K562 (cell line): Measurements from ENCODE around the gene CALY. TPM values are rescaled to one million over a fixed set of nuclear protein-coding genes. Genes with fewer than 3 reads are reported as not detected.

Source experiments
- E4F1 ChIP-seq: fragments of 250-450 bp; sonication (Bioruptor Pico); IDR thresholded peaks from 2 replicates; pipeline ENCODE4 v1.5.0; 2021; ENCODE audit warnings: mild to moderate bottlenecking, borderline replicate concordance
- FOSL1 ChIP-seq: fragments of 200-800 bp; sonication (Bioruptor generic); conservative IDR thresholded peaks from 2 replicates; pipeline ENCODE4 v1.6.1; 2016; ENCODE audit warnings: missing genetic modification characterization, missing compliant biosample characterization
- HMBOX1 ChIP-seq: sonication (generic); IDR thresholded peaks from 2 replicates; pipeline ENCODE4 v1.6.1; 2016
- KDM5B ChIP-seq: fragments of 200-600 bp; sonication (generic); IDR thresholded peaks from 2 replicates; pipeline ENCODE4 v1.6.1; 2012; ENCODE audit warnings: low read depth, mild to moderate bottlenecking, moderate library complexity, low read length, control low read depth, inconsistent platforms; ENCODE audit not compliant: insufficient replicate concordance
- LEF1 ChIP-seq: fragments of 450-650 bp; IDR thresholded peaks from 2 replicates; pipeline ENCODE4 v1.6.1; 2016; ENCODE audit warnings: mild to moderate bottlenecking
- NUFIP1 ChIP-seq: fragments of 450-650 bp; IDR thresholded peaks from 2 replicates; pipeline ENCODE4 v1.6.1; 2018; ENCODE audit not compliant: partially characterized antibody
- PKNOX1 ChIP-seq: fragments of 450-650 bp; IDR thresholded peaks from 2 replicates; pipeline ENCODE4 v1.6.1; 2016
- POLR3G ChIP-seq: IDR thresholded peaks from 2 replicates; pipeline ENCODE4 v1.6.1; 2011; ENCODE audit not compliant: insufficient read length, insufficient replicate concordance; ENCODE audit errors: extremely low read depth
- TARDBP ChIP-seq: fragments of 450-650 bp; IDR thresholded peaks from 2 replicates; pipeline ENCODE4 v1.6.1; 2016
- THRB ChIP-seq: fragments of 450-650 bp; formaldehyde crosslinking; conservative IDR thresholded peaks from 2 replicates; pipeline ENCODE4 v1.4.0; 2022; ENCODE audit warnings: mild to moderate bottlenecking, missing genetic modification characterization
- USF2 ChIP-seq: sonication (generic); formaldehyde crosslinking; IDR thresholded peaks from 2 replicates; pipeline ENCODE4 v1.5.0; 2020; ENCODE audit warnings: missing genetic modification reagents
- ZBTB49 ChIP-seq: sonication (generic); formaldehyde crosslinking; IDR thresholded peaks from 2 replicates; pipeline ENCODE4 v1.8.0; 2022; ENCODE audit warnings: missing genetic modification reagents, mild to moderate bottlenecking, borderline replicate concordance
- ZNF778 ChIP-seq: fragments of 450-650 bp; formaldehyde crosslinking; IDR thresholded peaks from 2 replicates; pipeline ENCODE4 v1.4.0; 2020; ENCODE audit warnings: mild to moderate bottlenecking, moderate library complexity
- ZSCAN32 ChIP-seq: fragments of 450-650 bp; formaldehyde crosslinking; IDR thresholded peaks from 2 replicates; pipeline ENCODE4 v1.4.0; 2020; ENCODE audit warnings: mild to moderate bottlenecking, moderate library complexity
- polyA plus RNA-seq, 8 experiments: library from polyadenylated mRNA; depleted of rRNA in 4 of 8; stranded (reverse) in 5 of 8; unstranded in 3 of 8; fragments of >200 nt; fragmentation: Nextera tagmentation in 2 of 8; fragmentation: Illumina TruSeq in 1 of 8; extraction: Ambion mirVana in 2 of 8; extraction: Trizol in 1 of 8; gene quantifications; 2 replicates each; pipeline versions ENCODE4 v1.2.1 to v1.2.3, GENCODE V29; 2011 to 2014; ENCODE audit warnings: inconsistent platforms in 1 of 8, missing spikeins in 1 of 8
- total RNA-seq, 7 experiments: library from RNA; depleted of rRNA in 6 of 7; stranded (reverse); fragments of >200 nt in 6 of 7; fragmentation: Illumina TruSeq in 2 of 7; extraction: Trizol in 2 of 7; gene quantifications; 2 replicates each; pipeline versions ENCODE4 v1.2.1 to v1.2.3, GENCODE V29; 2011 to 2021; ENCODE audit warnings: low replicate concordance in 1 of 7
- TF ChIP-seq, protein P1 (sequence below): fragments of 250-450 bp; sonication (Bioruptor Pico); IDR thresholded peaks from 2 replicates; pipeline ENCODE4 v1.4.0; 2020; ENCODE audit warnings: mild to moderate bottlenecking, moderate library complexity
- TF ChIP-seq, protein P2 (sequence below): fragments of 450-650 bp; formaldehyde crosslinking; IDR thresholded peaks from 2 replicates; pipeline ENCODE4 v1.4.0; 2022; ENCODE audit warnings: missing genetic modification characterization

CALY gene
- total and polyA plus RNA-seq, 9 of the 15 experiments (the other 6 are each of a cell fraction or from before 2014, with no cell fraction given) = not detected

DNA sequence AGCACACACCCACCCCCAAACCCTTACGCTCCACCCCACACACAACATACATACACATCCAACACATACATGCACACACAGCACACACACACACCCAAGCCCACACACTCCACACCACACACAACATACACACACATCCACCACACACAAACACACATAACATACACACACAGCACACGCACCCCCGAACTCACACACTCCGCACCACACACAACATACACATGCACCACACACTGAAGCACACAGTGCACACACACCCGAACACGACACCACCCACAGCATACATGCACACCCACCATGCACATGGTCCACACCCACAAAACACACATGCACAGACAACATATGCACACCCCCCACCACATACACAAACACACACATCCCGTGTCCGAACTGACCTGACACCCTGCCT is 12.5 kb upstream of the CALY start (continued):
- TF ChIP-seq E4F1 (no peak), HMBOX1 (no peak), FOSL1 (no peak), USF2 (CRISPR knock-in tag) (no peak), THRB (peak; percentile 63; the same call in 1 of the 2 replicates), ZSCAN32 (CRISPR knock-in tag) (no peak), KDM5B (no peak), PKNOX1 (no peak), TARDBP (peak; percentile 81), LEF1 (no peak), ZNF778 (no peak), NUFIP1 (no peak), POLR3G (no peak), ZBTB49 (CRISPR knock-in tag) (no peak)
- TF ChIP-seq, protein P1, sequence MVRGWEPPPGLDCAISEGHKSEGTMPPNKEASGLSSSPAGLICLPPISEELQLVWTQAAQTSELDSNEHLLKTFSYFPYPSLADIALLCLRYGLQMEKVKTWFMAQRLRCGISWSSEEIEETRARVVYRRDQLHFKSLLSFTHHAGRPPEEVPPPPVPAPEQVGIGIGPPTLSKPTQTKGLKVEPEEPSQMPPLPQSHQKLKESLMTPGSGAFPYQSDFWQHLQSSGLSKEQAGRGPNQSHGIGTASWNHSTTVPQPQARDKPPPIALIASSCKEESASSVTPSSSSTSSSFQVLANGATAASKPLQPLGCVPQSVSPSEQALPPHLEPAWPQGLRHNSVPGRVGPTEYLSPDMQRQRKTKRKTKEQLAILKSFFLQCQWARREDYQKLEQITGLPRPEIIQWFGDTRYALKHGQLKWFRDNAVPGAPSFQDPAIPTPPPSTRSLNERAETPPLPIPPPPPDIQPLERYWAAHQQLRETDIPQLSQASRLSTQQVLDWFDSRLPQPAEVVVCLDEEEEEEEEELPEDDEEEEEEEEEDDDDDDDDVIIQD = no peak
- TF ChIP-seq, protein P2, sequence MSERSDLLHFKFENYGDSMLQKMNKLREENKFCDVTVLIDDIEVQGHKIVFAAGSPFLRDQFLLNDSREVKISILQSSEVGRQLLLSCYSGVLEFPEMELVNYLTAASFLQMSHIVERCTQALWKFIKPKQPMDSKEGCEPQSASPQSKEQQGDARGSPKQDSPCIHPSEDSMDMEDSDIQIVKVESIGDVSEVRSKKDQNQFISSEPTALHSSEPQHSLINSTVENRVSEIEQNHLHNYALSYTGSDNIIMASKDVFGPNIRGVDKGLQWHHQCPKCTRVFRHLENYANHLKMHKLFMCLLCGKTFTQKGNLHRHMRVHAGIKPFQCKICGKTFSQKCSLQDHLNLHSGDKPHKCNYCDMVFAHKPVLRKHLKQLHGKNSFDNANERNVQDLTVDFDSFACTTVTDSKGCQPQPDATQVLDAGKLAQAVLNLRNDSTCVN (CRISPR knock-in tag) = peak; percentile 80
